NCI-H748 (cell line): Measurements from ENCODE around the gene ZNF485.
"Not testable (repeated sequence)": the region's sequence is repeated elsewhere in the genome, so short reads cannot be mapped to it uniquely, and the experiment has no call there.

Experiments
- DNase-seq: peaks from one replicate; lab custom pipeline; 2025; ENCODE audit not compliant: unreplicated experiment; lab: John Stamatoyannopoulos, UW

Gene ZNF485

DNA sequence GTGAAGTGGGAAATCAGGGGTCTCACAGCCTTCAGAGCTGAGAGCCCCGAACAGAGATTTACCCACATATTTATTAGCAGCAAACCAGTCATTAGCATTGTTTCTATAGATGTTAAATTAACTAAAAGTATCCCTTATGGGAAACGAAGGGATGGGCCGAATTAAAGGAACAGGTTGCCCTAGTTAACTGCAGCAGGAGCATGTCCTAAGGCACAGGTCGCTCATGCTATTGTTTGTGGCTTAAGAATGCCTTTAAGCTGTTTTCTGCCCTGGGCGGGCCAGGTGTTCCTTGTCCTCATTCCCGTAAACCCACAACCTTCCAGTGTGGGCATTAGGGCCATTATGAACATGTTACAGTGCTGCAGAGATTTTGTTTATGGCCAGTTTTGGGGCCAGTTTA is 4.7 kb upstream of the ZNF485 start:
- DNase-seq, result not testable (repeated sequence)

DNA sequence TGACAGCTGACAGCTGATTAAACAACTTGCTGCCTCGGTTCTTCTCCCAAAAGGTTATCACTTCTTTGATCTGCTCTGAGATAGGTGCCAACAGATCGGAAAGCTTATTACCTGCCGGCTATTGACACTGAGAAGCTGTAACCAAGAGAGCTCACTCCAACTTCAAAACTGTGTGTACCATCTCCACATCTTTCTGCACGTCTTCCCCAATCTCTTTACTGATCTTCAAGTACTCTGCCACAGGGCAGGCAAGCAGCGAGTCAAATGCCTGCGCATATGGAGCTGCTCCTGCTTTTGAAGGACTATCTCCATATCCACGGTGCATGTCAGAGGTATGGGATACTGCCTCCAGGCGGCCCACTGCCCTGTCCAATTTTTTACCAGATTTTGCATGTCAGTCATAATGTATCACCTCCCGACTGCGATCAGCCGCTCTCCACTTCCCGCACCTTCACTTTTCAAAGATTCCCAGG is 352 bp upstream of the ZNF485 start:
- no peak for DNase-seq

DNA sequence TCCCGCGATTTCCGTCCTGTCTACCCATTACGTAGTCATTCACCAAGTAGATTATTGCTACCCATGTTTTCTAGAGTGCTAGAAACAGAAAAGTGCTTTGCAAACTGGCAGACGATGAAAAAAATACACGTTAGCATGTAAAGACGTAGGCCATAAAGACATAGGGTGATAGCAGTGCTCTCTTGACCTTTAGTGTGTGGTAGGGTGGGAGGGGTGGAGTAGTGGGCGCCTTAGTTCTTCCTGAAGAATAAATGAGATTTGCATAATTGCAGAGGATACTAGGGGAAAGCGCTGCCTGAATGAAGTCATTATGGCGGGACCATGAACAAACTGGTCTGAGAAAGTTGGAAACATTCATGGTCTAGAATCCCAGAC is 948 bp downstream of the ZNF485 start:
- no peak for DNase-seq

DNA sequence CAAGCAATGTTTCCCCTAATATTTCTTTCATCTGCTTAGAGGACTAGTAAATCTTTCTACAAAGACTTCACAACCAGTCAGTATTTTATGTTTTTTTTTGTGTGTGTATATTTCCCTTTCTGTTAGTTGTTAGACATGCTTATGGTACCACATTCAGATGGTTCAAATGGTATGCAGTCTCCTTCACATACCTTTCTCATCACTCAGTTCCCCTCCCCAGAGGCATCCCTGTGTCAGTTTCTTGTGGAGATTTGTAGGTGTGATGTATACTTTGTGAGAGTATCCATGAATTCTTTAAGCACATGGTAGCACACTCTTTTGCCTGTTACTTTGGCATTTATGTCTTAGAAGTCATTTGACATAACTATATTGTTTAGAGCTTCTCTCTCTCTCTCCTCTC is 4.4 kb downstream of the ZNF485 start:
- no peak for DNase-seq

DNA sequence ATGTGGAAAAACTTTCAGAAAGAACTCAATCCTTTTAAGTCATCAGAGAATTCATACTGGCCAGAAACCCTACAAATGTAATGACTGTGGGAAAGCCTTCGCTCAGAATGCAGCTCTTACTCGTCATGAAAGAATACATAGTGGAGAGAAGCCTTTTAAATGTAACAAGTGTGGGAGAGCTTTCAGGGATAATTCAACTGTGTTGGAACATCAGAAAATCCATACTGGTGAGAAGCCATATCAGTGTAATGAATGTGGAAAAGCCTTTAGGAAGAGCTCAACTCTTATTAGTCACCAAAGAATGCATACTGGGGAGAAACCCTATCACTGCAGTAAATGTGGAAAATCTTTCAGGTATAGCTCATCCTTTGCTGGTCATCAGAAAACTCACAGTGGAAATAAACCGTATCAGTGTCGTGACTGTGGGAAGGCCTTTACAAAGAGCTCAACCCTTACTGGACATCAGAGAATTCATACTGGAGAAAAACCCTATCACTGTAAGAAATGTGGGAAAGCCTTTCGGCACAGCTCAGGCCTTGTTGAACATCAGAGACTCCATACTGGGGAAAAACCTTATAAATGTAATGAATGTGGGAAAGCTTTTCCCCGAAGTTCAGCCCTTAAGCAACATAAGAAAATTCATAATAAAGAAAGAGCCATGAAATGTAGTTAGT is 10.6 kb downstream of the ZNF485 start:
- DNase-seq, result no peak

DNA sequence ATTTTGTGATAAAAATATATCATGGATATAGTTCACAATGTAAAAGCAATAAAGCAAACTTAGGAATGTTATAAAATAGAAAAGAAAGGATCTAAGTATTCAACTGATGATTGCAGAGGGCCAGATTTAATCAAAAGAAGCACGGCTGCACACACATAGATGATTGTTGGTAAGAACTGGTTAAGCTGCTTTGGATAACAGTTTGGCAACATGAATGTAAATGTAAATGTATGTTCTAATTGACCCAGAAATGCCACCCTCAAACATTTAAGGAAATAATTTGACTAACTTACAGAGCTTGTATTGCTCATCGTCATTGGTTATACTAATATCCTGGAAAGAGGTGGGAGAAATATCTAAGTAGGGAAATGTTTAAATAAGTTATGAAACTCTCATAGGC is 13.1 kb downstream of the ZNF485 start:
- DNase-seq, result no peak

DNA sequence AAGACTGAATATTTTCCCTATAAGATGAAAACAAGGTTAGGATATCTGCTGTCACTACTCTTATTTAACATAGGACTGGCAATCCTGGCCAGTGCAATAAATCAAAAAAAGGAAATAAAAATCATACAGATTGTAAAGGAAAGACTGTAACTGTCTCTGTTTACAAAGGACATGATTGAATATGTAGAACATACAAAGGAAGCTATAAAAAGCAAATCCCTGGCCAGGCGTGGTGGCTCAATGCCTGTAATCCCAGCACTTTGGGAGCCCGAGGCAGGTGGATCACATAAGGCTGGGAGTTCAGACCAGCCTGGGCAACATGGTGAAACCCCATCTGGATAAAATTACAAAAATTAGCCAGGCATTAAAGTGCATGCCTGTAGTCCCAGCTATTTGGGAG is 15.8 kb downstream of the ZNF485 start:
- DNase-seq, result no peak

DNA sequence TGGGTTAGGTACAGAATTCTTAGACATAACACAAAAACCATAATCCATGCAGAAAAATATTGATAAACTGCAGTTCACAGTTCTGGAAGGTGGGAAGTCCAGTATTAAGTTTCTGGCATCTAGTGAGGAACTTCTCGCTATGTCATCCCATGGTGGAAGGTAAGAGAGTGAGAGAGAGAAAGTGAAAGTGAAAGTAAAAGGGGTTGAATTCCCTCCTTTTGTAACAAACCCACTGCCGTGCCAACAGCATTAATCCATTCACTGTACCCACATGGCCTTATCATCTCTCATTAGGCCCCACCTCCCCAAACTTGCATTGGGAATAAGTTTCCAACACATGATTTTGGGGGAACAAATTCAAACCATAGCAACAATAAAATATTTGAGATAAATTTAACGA is 17.1 kb downstream of the ZNF485 start:
- DNase-seq, result peak; percentile 3

DNA sequence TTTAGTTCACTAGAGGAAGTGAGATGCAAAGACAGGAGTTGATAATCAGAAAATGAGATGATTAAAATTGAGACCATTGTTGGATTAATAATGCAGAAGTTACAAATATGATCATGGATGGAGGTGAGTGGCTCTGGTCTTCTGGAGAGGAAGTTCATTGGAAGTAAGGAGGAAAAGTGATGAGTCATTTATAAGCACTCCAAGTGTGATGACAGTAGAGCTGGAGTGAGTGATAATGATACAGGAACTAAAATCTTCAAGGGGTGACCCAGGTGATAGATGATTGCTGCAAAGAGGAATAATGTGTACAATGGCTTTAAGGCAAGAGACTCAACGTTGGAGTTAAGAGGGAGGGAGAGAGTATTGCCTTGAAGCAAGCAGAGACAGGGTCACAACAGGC is 21.7 kb downstream of the ZNF485 start:
- no peak for DNase-seq

DNA sequence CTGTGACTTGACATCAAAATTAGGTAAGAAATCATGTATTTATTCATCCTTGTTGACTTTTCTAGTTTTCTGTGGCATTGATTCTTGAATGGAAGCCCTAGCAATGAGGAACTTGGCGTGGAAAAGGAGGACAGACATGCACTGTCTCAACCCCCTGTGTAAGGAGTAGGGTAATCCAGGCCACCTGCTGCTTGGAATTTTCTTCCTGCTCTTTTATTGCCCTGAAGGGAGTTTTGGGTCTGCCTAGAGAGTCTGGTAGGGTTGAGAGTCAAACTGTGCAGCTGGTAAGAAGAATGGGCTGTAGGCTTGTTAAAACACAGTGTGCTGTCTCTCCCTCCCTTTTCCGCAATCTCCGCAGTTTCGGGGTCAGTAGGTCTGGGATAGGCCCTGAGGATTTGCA is 22.7 kb downstream of the ZNF485 start:
- DNase-seq, result no peak

DNA sequence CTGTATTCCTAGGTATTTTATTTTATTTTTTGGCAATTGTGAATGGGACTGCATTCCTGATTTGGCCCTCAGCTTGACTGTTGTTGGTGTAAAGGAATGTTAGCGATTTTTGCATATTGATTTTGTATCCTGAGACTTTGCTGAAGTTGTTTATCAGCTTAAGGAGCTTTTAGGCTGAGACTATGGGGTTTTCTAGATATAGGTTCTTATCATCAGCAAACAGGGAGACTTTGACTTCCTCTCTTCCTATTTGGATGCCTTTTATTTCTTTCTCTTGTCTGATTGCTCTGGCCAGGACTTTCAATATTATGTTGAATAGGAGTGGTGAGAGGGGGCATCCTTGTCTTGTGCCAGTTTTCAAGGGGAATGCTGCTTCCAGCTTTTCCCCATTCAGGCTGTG is 29.6 kb downstream of the ZNF485 start:
- not testable (repeated sequence) for DNase-seq

DNA sequence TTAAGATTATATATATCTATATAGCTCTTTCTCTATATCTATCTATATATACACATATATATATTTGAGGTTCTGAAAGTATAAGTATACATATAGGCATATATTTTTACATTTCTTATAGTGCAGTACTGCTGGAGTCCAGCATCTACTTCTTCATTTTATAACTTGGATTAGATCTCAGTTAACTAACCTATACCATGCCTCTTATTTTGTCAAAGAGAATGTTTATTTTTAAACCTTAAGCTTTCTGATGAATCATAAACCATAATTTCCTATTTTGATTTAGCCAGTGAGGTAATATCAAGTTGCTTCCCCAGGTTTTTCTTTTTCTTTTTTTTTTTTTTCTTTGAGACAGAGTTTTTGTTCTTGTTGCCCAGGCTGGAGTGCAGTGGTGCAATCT is 34.4 kb downstream of the ZNF485 start:
- no peak for DNase-seq

DNA sequence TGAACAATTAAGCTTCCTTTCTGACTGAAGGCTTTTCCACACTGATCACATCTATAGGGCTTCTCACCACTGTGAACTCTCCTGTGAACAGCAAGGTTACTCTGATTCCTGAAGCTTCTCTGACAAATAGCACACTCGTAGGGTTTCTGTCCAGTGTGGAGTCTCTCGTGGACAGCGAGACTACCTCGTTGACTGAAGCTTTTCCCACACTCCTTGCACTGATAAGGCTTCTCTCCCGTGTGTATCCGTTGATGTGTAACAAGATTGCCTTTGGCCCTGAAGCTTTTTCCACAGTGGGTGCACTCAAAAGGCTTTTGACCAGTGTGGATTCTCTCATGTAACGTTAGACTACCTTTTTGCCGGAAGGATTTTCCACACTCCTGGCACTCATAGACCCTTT is 38.0 kb downstream of the ZNF485 start:
- peak; percentile 4 for DNase-seq

DNA sequence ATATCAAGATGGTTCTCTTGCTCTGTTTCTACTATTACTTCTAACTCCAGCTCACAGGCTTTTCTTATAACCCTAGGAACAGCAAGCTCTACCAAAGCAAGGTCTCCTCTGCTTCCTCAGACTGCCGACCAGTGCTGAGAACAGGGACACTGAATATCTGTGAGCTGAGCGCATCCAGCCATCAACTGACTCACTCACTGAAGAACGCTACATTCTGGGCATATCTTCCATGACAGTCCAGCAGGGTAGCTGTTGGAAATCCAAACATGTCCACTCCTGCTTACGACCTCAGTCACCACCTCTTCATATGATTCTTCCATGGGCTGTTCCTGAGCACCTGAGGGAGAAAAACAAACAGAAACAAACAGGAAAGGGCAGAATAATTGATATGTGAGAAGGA is 39.6 kb downstream of the ZNF485 start:
- no peak for DNase-seq

DNA sequence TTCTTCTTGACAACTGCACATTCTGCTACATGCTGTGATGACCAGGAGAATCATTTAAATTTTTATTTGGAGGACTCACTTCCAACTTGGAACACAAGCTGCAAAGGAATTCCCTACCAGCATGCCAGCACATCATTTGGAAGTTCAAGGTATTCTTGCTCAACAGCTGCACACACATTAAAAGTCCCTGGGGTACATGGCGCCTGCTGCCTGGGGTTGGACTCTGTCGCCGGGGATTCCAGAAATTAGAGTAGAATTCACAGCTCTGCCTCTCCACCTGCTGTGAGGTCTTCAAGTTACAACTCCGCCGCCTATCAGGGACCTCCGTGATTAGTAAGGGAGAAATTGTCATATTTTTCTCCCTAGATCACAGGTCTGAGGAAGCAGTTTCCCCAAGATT is 41.3 kb downstream of the ZNF485 start:
- DNase-seq, result no peak

DNA sequence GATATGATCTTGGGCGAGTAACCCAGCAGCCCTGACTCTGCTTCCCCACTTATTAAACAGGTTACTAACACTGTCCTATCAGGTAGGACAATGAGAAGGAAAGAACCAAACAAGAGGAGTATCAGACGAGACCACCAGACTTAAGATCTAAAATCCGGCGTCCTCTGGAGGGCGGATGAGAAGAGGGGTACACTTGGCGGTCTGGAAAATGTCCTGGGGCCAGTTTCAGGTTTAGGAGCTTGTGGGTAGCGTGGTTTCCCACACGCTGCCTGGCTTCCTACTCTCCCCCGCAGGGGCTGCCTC is 41.8 kb downstream of the ZNF485 start:
- DNase-seq, result no peak

DNA sequence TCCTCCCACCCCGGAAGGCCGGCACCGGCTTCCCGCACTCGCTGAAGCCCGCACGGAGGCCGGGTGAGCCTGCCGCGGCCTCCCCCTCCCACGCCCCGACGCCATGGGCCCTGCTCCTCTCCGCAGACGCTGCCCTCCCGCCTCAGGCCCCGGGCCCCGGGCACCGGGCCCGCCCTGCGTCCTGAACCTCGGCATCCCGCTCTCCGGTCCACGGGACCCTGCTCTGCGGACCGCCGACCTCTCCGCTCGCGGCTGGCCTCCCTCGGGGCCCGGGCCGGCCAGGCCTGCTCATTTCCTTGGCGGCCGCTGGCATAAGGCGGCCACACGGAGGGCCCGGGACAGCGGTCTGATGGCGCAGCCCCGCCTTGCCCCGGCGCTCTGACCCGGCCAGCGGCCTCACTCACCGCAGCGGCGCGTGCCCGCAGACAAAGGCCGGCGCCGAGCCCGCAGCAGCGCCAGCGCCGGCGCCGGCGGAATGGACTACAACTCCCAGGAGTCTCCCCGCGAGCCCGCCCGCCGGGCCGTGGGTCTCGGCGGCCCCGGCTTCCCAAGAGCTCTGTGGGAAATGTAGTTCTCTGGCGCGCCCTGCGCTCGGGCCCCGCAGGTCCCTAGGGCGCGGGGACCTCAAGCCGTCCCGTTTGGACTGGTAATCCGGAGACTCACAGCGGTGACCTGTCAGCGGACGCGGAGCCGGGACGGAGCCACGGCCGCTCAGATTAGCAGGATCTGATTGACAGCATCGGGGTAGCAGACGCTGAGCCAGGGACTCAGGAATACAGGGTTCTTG is 42.4 kb downstream of the ZNF485 start, which contains the start of gene ZNF32:
Gene ZNF32 (minus strand): TSS at position 484 of the 787 bp plus-strand sequence. CDS start 2,748 bp downstream, outside the sequence.
- peak; percentile 83 for DNase-seq

DNA sequence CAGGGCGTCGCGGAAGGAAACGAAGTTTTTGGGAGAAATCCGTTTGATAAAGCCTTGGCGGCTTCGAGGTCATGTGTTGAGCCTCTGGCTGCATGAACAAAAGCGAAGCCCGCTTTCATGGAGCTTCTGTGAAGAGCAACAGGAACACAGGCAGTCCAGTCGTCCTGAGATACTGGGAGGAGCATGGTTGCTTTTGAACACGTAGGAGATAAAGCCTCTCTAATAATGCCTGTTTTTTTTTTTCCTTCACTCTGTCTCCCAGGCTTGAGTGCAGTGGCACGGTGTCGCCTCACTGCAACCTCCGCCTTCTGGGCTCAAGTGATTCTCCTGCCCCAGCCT is 42.9 kb downstream of the ZNF485 start:
- DNase-seq, result no peak

DNA sequence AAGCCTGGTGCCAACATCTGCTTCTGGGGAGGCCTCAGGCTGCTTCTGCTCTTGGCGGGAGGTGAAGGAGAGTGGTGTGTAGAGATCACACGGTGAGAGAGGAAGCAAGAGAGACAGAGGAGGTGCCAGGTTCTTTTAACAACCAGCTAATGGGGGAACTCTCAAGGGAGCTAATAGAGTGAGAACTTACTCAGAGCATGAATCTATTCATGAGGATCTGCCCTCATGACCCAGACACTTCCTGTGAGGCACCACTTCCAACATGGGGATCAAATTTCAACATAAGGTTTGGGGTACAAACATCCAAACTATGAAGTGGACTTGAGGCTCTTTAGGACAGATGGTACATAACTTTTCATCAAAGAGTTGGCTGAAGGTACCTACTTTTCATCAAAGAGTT is 47.5 kb downstream of the ZNF485 start:
- DNase-seq, result no peak

DNA sequence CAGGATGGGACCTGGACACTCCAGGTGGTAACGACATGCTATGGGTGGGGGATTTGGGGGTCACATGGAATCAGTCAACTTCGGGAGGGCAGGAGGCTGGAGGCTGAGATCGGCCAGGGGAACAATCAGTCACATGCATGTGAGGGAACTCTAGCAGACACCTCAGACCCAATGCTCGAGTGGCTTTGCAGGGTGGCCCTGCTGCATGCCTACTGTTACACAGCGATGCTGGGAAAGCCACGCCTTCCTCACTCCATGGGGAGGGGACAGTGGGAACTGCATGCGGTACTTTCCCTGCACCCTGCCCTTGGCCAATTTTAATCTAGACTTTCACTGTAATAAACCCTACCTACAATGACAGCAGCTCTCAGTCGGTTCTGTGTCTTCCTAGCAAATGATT is 49.1 kb downstream of the ZNF485 start:
- no peak for DNase-seq

DNA sequence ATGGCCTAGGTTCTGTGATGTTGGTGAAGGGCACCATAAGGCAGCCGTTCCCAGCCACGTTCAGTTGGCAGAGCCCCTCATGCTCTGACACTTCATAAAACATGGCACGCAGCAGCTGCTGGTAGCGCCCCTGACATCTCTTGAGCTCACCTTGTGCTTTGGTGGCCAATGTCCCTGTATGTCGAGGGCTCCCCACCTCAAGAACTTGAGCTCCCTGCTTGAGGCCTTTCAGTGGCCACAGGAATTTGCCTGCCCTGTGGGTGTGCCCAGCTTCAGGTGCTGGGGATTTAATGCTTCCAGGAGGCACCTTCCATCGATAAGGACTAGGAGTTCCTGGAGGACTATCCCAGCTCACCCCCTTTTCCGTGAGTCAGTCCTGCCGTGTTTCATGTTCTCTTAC is 52.0 kb downstream of the ZNF485 start:
- no peak for DNase-seq

DNA sequence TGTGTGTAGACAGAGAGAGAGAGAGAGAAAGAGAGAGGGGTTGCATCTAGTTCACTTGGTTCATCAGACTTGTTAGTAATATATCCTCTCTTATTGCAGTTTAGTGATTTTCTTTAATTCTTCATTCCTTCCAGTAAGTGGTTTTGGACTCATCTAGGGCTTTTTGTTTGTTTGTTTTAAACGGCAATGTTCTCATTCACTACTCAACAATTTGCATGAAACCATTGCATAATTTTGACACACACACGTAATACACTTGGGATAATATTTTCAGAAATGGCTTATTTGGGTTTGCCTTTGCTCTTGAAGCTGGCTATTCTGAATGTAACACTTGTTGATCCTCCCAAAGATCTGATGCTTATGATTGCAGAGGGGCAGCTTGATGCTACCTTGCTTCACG is 58.8 kb downstream of the ZNF485 start:
- no peak for DNase-seq

DNA sequence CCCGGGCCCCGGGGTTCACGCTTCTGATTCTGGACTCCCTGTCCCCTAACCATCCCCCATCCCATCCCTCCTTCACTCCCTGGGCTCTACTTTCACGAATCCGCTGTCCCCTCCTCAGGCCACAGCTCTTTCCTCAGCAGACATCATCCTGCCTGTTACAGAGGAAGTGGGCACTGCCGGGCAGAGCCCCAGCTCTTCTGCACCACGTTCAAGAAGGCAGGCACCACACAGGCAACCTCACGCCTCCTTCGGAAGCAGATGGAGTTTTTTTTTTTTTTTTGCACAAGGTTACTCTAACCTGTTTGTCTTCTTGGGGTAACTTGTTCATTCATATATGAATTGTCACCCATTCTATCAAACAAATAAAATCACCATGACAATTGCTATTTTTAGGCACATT is 60.3 kb downstream of the ZNF485 start:
- DNase-seq, result no peak
